KMS-11 (cell line): ENCODE results near the gene PAM.

Experiments used
- H2AFZ ChIP-seq: fragments of 200-600 bp; sonication (generic); 2 replicates; pipeline ENCODE4 v1.6.1; 2016; ENCODE audit warnings: antibody characterized with exemption, mixed run types, low read depth
- H3K27ac ChIP-seq: fragments of 200-600 bp; sonication (generic); 2 replicates; pipeline ENCODE4 v1.6.1; 2016; ENCODE audit warnings: mild to moderate bottlenecking, mixed run types
- H3K27me3 ChIP-seq: fragments of 200-600 bp; sonication (generic); 2 replicates; pipeline ENCODE4 v1.6.1; 2017; ENCODE audit warnings: mild to moderate bottlenecking, low read depth, mixed run types, moderate library complexity; ENCODE audit not compliant: insufficient read depth
- H3K36me3 ChIP-seq: fragments of 200-600 bp; sonication (generic); 2 replicates; pipeline ENCODE4 v1.6.1; 2017; ENCODE audit warnings: mild to moderate bottlenecking, mixed run types; ENCODE audit not compliant: insufficient read depth
- H3K4me1 ChIP-seq: fragments of 200-600 bp; sonication (generic); 2 replicates; pipeline ENCODE4 v1.6.1; 2016; ENCODE audit warnings: mild to moderate bottlenecking, low read depth, mixed run types; ENCODE audit not compliant: poor library complexity, severe bottlenecking
- H3K4me2 ChIP-seq: fragments of 200-600 bp; sonication (generic); 2 replicates; pipeline ENCODE4 v1.7.0; 2016; ENCODE audit warnings: mild to moderate bottlenecking, mixed run types
- H3K4me3 ChIP-seq: fragments of 200-600 bp; sonication (generic); IDR thresholded peaks from 2 replicates; pipeline ENCODE4 v1.6.1; 2017; ENCODE audit warnings: low read depth, low read length, mixed read lengths; ENCODE audit not compliant: insufficient read depth
- H3K79me2 ChIP-seq: fragments of 200-600 bp; sonication (generic); 2 replicates; pipeline ENCODE4 v1.6.1; 2016; ENCODE audit warnings: low read depth, mixed run types; ENCODE audit not compliant: insufficient read depth
- H3K9ac ChIP-seq: fragments of 200-600 bp; sonication (generic); 2 replicates; pipeline ENCODE4 v1.6.1; 2016; ENCODE audit warnings: mild to moderate bottlenecking, mixed run types
- H4K20me1 ChIP-seq: fragments of 200-600 bp; sonication (generic); 2 replicates; pipeline ENCODE4 v1.6.1; 2016; ENCODE audit warnings: mild to moderate bottlenecking, mixed run types; ENCODE audit not compliant: insufficient read depth
- TF ChIP-seq, protein P1 (sequence below): fragments of 200-600 bp; sonication (generic); conservative IDR thresholded peaks from 2 replicates; pipeline ENCODE4 v1.6.1; 2017; ENCODE audit warnings: low read depth, mild to moderate bottlenecking, antibody characterized with exemption, low read length, moderate library complexity, mixed read lengths

The PAM gene

DNA sequence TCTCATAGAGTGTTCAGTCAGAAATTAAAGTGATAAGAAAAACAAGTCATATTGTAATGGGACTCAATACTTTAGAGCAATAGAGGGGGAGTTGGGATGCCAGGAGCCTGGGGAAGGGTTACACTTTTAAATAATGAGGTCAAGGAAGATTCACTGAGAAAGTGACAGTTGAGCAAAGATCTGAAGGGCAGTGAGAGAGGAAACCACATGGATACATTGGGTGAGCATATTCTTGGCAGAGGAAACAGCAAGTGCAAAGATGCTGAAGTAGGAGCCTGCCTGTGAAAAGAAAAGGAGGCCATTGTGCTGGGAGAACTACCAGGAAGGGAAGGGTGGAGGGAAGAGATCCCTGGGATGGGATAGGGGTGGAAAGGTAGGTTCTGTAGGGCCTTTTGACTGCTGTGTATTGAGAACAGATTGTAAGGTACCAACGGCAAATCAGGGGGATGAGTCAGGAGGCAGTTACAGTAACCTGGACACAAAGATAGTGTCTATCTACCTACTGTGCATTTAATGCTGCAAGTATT, 79.4 kb downstream of the PAM start:
- Histone ChIP-seq H3K27me3 (no peaks in the 10 kb centered on the region), H3K4me1 (no peaks in the 10 kb centered on the region), H3K27ac (no peak overlapping the region), H2AFZ (no peak overlapping the region), H4K20me1 (no peaks in the 10 kb centered on the region), H3K36me3 (no peaks in the 10 kb centered on the region), H3K9ac (no peak overlapping the region), H3K79me2 (no peaks in the 10 kb centered on the region), H3K4me2 (no peak overlapping the region), H3K4me3 (no peak overlapping the region)
- TF ChIP-seq, protein P1, sequence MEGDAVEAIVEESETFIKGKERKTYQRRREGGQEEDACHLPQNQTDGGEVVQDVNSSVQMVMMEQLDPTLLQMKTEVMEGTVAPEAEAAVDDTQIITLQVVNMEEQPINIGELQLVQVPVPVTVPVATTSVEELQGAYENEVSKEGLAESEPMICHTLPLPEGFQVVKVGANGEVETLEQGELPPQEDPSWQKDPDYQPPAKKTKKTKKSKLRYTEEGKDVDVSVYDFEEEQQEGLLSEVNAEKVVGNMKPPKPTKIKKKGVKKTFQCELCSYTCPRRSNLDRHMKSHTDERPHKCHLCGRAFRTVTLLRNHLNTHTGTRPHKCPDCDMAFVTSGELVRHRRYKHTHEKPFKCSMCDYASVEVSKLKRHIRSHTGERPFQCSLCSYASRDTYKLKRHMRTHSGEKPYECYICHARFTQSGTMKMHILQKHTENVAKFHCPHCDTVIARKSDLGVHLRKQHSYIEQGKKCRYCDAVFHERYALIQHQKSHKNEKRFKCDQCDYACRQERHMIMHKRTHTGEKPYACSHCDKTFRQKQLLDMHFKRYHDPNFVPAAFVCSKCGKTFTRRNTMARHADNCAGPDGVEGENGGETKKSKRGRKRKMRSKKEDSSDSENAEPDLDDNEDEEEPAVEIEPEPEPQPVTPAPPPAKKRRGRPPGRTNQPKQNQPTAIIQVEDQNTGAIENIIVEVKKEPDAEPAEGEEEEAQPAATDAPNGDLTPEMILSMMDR: no peak

DNA sequence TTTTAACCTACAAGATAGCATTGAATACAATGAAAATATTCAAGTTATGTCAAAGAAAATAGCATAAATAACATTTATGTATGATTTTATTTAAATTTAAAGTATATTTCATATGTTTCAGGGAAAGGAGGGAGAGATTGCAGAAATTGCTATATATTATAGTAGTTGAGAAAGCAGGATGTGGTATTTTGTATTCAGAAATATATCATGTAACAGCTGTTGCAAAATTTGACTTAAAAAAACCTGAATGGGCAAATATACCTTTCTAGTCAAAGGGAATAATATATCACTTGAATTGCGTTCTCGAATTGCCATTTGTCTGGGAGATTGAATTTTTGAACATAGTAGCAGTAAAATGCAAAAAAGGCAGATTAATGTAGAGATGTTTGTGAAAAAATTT, 80.6 kb downstream of the PAM start:
- no peaks in the 10 kb centered on the region for H3K79me2 ChIP-seq
- no peaks in the 10 kb centered on the region for H4K20me1 ChIP-seq
- H3K27me3 ChIP-seq: no peaks in the 10 kb centered on the region
- H3K4me2 ChIP-seq: no peak overlapping the region
- no peaks in the 10 kb centered on the region for H3K36me3 ChIP-seq
- no peak overlapping the region for H3K4me3 ChIP-seq
- TF ChIP-seq, protein P1: no peak
- H2AFZ ChIP-seq: no peak overlapping the region
- no peak overlapping the region for H3K27ac ChIP-seq
- no peaks in the 10 kb centered on the region for H3K4me1 ChIP-seq
- no peak overlapping the region for H3K9ac ChIP-seq

DNA sequence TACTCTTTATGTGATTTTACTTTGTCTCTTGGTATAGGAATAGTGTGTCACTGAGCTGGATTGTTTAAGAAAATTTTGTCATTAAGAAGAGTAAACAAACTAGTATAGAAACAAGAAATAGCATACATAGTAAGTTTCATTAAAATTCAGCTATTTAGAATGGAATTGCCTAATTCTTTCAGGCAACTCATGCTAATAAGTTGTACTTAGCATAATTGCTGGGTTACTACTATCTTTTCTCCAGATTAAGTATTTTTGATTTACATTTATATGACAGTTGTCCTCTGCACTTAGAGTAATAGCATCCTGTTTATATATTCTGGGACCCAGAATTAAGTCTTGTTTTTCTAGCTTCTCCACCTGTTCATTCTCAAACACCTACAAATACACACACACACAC, 85.9 kb downstream of the PAM start:
- Histone ChIP-seq H3K9ac (no peak overlapping the region), H3K27ac (no peak overlapping the region), H3K4me2 (no peak overlapping the region), H3K79me2 (no peaks in the 10 kb centered on the region), H3K27me3 (no peaks in the 10 kb centered on the region), H2AFZ (no peak overlapping the region), H3K4me3 (no peak overlapping the region), H3K36me3 (no peaks in the 10 kb centered on the region), H4K20me1 (no peaks in the 10 kb centered on the region), H3K4me1 (no peaks in the 10 kb centered on the region)
- TF ChIP-seq, protein P1: no peak

DNA sequence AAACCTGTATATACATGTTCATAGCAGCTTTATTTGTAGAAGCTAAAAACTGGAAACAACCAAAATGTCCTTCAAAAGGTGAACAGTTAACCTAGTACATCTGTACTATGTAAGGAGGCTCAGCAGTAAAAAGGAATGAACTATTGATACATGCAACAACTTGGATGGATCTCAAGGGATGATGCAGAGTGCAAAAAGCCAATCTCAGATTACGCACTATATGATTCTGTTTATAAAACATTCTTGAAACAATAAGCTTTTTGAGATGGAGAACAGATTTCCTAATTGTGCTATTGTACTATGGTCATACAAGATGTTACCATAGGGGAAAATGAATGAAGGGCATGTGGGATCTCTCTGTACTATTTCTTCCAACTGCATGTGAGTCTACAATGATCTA, 88.9 kb downstream of the PAM start:
- H3K9ac ChIP-seq: no peak overlapping the region
- no peaks in the 10 kb centered on the region for H3K4me1 ChIP-seq
- no peak overlapping the region for H2AFZ ChIP-seq
- no peaks in the 10 kb centered on the region for H3K36me3 ChIP-seq
- no peak overlapping the region for H3K27ac ChIP-seq
- no peak overlapping the region for H3K4me3 ChIP-seq
- H4K20me1 ChIP-seq: no peaks in the 10 kb centered on the region
- no peaks in the 10 kb centered on the region for H3K27me3 ChIP-seq
- H3K4me2 ChIP-seq: no peak overlapping the region
- TF ChIP-seq, protein P1: no peak
- H3K79me2 ChIP-seq: no peaks in the 10 kb centered on the region

DNA sequence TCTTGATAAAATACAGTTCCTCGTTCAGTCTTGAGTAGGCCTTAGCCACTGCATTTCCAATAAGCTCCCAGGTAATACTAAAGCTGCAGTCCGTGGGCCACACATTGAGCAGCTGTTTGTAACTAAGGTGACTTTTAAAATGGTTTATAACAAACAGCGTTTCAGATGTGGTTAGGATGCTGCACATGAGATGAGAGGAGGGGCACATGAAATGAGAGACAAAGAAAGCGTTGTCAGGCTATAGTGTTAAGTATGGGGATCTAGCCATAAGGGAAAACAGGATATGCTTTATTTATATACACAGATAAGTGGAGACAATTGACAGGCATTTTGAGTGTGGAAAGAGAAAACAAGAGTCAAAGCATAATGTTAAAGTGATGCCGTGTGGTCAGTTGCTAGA, 89.9 kb downstream of the PAM start:
- no peak overlapping the region for H3K4me2 ChIP-seq
- no peaks in the 10 kb centered on the region for H3K79me2 ChIP-seq
- TF ChIP-seq, protein P1: no peak
- H3K27me3 ChIP-seq: no peaks in the 10 kb centered on the region
- H3K27ac ChIP-seq: no peak overlapping the region
- no peak overlapping the region for H3K4me3 ChIP-seq
- H2AFZ ChIP-seq: no peak overlapping the region
- H4K20me1 ChIP-seq: no peaks in the 10 kb centered on the region
- no peak overlapping the region for H3K9ac ChIP-seq
- H3K36me3 ChIP-seq: no peaks in the 10 kb centered on the region
- H3K4me1 ChIP-seq: no peaks in the 10 kb centered on the region
